Measurements from ENCODE around the gene TXNDC8.
"Not testable (repeated sequence)": the region's sequence is repeated elsewhere in the genome, so short reads cannot be mapped to it uniquely, and the experiment has no call there.

The TXNDC8 gene

DNA sequence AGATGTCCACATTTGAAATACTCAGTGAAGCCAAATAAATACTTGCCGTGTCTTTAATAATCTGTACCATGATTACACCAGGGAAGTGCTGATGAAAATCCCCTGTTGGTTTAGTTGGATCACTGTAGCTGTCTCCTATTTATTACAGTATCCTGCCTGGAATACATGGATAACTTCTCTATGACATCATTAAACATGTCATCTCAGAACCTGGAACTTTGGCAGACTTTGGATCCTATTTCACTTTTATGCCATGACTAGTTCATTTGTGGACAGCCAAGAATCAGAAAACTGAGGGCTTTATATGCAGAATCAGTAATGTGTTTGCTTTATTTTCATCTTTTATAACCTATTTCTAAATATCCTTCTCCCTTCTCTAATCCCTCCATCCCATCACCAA, at the start of gene TXNDC8:
TSS of gene TXNDC8 (minus strand) at position 137 of the 400 bp plus-strand sequence.
- DNase-seq (ENCODE audit: low read depth): no peak

DNA sequence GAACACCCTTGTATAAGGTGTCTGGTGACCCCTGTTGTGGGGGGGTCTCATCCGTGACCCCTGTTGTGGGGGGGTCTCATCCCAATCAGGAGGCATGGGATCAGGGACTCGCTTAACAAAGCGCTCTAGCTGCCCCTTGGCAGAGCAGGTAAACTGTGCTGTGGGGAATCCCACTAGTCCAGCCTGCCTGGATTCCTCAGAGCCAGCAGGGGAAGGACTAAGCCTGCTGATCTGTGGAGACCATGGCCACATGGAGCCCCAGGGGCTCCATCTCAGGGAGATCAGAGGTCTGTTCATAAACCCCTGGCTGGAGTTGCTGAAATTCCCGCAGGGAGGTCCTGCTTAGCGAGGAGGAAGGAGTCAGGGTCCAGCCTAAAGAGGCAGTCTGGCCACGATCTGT, 45.8 kb upstream of the TXNDC8 start:
- DNase-seq (ENCODE audit: low read depth): no peak

DNA sequence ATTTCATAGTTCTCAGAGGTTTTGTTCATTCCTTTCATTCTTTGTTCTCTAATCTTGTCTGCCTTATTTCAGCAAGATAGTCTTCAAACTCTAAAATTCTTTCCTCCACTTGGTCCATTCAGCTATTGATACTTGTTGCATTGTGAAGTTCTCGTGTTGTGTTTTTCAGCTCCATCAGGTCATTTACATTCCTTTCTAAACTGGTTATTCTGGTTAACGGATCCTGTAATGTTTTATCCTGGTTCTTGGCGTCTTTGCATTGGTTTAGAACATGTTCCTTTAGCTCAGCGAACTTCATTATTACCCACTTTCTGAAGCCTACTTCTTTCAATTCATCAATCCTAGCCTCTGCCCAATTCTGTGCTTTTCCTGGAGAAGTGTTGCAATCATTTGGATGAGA, 45.1 kb upstream of the TXNDC8 start:
- no peak for DNase-seq (ENCODE audit: low read depth)

DNA sequence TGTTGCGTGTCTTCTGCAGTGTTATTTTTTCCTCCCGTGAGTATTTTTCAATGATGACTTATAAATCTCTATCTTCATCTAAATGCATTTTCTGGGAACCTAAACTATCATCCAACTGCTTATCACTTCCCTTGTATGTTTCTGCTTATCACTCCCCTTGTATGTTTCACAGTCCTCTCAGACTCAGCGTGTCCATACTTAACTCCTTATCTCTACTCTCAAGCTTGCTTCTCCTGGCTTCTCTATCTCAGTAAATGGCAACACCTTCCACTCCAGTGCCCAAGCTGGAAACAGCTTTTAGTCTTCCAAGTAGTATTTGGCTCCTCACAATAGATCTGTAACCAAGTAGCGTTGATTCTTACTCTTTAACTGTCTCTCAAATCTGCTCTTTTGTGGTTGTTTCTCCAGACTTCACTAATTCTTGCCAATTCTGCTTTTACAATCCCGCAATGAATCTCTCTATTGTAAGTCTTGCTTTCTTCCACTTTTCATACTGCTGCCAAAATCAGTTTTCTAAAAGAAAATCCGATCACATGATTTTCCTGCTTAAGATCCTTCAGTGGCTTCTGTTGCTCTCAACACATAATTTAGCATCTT, 33.8 kb upstream of the TXNDC8 start:
- DNase-seq (ENCODE audit: low read depth): no peak

DNA sequence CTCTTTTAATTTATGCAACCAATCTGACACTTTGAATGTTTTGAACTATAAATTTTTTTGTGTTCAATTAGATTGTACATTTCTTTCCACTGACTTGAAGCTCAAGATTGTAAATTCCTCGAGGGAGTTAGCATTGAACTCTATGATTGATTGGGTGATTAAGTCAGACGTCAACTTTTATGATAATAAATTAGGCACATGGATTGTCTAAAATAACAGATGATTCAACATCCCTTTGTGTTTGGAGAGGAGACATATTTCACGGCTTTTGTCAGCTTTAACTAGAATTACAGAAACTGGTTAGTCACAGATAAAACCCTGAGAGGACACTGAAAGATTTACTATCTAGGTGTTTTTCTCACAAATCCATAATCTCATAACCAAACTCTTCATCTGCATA, 32.7 kb upstream of the TXNDC8 start:
- DNase-seq (ENCODE audit: low read depth): no peak

DNA sequence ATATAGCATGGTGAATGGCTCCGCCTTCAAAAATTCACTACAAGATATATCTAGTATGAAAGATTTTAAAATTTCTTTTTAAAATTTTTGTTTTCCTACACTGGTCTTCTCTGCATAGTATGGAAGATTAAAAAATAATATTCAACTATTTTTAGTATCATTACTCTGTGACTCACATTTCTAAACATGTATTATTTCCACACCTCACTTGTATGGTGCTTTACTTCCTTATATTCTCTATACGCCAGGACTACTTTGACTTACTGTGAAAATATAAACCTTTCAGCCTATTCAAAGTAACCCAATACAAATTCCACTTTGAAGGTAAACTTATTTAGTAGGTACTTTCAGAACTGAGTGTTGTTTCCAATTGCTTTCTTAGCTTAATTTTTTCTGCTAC, 26.8 kb upstream of the TXNDC8 start:
- DNase-seq (ENCODE audit: low read depth): no peak

DNA sequence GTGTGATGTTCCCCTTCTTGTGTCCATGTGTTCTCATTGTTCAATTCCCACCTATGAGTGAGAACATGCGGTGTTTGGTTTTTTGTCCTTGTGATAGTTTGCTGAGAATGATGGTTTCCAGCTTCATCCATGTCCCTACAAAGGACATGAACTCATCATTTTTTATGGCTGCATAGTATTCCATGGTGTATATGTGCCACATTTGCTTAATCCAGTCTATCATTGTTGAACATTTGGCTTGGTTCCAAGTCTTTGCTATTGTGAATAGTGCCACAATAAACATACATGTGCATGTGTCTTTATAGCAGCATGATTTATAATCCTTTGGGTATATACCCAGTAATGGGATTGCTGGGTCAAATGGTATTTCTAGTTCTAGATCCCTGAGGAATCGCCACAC, 21.3 kb upstream of the TXNDC8 start:
- DNase-seq (ENCODE audit: low read depth): not testable (repeated sequence)

DNA sequence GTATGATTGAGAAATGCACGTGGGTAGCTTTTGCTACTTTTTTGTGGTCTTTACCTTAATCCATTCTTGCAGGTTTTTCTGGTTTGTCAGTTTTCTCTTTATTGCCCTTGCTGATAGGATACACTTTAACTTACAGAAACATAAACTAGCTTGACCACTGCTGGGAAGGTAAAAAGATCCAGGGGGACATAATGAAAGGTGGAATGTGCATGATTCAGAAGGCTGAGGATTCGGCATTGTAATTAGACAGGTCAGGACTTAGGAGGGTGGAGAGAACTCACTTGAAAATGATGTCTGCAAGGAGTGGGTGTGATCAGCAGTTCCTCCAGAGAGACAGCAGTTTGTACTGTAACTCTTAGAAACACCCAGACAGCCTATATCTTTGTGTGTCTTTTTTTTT, 19.8 kb upstream of the TXNDC8 start:
- DNase-seq (ENCODE audit: low read depth): no peak

DNA sequence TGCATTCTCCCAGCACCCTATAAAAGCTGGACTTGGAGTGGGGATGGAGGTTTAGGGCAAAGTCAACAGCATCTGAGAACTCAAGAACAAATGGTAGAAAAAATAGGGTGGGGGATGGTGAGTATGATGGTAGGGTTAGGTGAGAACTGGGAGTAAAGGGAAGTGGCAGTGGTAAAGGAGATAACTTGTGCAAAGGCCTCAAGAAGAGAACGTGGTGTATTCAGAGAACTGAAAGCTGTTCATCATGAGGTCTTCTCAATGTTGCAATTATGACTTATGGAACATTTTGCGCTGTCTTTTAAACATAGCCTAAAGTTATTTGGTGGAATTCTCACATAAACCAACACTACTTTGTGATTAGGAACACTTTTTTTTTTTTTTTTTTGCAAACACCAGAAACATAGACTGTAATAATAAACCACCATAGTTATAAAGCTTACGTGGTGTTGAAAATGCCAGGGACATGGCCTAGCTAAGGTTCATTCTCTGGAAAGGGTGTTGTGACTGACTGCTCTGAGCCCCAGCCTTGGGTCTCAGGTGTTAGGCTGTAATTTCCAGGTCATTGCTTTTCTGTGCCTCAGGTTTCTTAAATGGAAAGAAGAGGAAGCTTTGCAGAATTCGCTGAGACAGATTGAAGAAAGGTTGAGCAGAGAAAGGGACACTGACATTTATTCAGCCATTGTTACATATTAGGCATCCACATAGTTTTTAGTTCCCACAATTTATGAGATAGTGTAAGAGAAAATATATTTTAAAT, 19.2 kb upstream of the TXNDC8 start:
- no peak for DNase-seq (ENCODE audit: low read depth)

DNA sequence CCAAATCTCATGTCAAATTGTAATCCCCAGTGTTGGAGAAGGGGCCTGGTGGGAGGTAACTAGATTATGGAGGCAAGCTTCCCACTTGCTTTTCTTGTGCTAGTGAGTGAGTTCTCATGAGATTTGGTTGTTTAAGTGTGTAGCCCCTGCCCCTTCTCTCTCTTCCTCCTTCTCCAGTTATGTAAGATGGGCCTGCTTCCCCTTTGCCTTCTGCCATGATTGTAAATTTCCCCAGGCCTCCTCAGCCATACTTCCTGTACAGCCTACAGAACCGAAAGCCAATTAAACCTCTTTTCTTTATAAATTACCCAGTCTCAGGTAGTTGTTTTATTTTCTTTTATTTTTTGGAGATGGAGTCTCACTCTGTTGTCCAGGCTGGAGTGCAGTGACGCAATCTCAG, 18.2 kb upstream of the TXNDC8 start:
- no peak for DNase-seq (ENCODE audit: low read depth)

DNA sequence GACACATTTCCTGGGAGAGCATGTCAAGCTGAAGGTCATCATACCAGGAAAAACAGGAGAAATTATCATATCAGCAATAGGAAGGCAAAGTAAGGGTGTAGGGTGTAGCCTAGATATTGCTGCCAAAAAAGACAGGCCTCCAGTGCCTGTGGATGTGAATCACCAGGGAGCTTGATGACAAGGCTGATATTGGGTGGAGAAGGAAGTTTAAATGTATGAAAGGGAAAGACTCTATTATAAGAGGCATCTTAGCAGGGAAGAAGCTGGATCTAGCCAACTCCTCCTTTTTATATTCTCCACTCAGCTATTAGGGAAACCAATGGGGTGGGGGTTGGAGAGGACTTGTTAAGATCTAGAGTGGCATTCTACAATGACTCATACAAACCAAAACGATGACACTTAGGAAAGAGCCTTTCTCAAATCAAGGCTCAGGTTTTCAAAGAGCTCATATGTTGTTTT, 13.4 kb upstream of the TXNDC8 start:
- no peak for DNase-seq (ENCODE audit: low read depth)

DNA sequence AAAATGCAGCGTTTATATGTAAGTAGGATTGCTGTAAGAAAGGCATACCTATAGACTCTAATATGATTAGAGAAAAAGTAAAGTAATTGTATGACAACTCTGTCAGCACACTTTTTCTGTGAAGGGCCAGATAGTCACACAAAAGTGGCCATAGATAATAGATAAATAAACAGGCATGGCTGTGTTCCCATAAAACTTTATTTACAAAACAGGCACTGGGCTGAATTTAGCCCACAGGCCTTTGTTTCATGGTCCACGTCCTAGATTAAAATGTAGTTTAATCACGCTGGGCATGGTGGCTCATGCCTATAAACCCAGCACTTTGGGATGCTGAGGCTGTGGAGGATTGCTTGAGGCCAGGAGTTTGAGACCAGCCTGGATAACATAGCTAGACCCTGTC, 8.7 kb upstream of the TXNDC8 start:
- no peak for DNase-seq (ENCODE audit: low read depth)

DNA sequence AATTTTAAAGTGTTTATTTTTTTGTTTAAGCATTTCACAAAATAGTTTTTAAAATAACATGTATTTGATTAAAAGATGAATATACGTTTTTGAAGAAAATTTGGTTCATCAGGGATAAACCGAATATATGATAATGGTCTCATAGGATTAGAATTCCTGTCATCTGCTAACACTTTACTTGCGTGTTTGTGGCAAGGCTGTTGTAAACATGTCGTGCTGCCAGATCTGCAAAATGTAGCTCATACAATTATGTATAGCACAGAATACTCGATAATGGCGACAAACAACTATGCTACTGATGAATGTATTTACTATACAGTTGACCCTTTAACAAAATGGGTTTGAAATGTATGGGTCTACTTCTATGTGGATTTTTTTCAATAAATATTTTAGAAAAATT, 7.2 kb upstream of the TXNDC8 start:
- no peak for DNase-seq (ENCODE audit: low read depth)

DNA sequence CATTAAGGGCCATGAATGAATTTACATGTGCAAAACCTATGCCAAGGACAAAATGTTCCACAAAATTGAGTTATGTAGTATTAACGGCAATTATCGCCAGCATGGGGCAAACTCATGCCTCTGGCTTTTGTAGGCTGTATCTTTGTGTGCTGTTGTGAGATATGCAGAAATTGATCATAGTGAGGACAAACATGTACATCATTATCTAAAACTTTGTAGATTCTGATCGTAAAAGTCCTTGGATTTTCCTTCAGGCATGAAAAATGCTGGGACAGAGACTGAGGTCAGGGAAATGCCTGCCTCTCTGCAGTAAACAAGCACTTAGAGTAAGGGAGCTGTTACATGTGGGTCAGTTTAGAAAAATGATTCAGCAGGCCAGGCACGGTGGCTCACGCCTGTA, 5.9 kb upstream of the TXNDC8 start:
- no peak for DNase-seq (ENCODE audit: low read depth)

DNA sequence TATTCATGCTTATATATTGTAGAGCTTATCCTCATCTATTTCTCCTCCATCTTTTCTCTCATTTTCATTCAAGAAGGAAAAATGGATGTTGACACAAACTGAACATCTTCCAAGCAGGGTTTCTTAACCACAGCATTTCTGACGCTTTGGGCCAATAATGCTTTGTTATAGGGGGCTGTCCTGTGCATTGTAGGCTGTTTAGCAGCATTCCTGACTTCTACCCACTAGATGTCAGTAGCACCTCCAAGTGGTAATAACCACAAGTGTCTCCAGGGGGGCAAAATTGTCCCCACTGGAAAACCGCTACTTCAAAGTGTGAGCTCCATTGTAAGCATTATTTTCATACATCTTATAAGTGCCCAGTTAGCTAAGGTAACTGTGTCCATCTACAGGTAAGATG, 2.6 kb upstream of the TXNDC8 start:
- DNase-seq (ENCODE audit: low read depth): no peak

DNA sequence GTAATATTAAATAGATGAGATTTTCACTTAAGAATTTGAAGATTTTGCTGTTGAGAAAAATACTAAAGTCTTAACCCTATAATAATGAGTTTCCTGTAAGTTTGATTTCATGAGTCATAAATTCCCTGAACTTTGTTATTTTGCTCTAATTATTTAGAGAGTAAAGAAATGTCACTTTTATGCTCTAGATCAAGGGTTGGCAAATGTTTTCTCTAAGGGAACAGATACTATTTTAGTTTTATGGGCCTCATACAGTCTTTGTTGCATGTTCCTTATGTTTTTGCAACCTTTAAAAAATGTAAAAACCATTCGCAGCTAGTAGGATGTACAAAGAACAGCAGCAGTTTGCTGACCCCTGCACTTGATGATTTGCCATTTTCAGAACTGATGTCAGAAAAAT, 480 bp upstream of the TXNDC8 start:
- no peak for DNase-seq (ENCODE audit: low read depth)

DNA sequence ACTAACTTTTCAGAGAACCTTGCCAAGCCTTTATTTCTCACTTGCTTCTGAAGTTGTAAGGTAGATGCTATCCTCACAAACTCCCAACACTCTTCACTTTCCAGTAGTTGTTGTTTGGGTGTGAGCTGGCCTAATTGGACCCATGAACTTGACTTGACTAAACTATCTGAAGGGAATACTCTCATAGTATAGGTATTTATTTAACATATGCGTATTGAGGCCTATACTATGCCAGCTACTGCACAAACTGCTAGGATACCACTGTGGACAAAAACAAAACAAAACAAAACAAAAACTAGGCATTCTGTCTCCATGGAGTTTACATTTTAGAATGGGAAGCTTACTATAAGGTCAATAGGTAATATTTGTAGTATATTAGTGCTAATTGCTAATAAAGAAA, 1.3 kb downstream of the TXNDC8 start:
- DNase-seq (ENCODE audit: low read depth): no peak

DNA sequence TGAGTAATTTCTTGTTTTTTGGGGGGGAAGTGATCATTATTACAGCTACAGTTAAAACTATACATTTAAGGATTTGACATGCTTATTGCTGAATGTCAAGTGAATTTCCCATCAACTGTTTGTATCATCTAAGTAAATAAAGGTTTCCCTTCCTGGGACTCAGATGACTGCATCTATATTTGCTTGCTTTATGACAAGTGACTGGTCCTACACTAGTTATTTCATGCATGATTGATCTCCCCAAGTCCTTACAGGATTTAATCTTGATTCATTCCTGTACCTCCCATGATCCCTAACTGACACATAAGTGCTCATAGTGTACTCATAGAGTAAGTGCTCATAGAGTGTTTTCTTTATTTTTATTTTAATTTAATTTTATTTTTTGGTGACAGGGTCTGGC, 2.8 kb downstream of the TXNDC8 start:
- no peak for DNase-seq (ENCODE audit: low read depth)

DNA sequence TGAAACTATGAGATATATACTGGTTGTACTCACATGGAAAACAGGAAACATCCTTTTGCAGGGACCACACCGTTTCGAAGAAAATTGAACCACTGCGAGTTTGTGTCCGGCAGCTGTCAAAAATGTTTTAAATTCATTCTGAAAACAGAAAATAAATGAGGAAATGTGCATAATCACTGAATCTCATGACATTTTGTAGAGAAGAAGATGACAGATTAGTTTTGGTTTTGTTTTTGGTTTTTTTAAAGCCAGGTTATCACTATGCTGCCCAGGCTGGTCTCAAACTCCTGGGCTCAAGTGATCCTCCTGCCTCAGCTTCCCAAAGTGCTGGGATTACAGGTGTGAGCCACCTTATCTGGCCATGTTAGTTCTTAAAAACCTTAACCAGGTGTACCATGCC, 3.5 kb downstream of the TXNDC8 start:
- DNase-seq (ENCODE audit: low read depth): no peak

DNA sequence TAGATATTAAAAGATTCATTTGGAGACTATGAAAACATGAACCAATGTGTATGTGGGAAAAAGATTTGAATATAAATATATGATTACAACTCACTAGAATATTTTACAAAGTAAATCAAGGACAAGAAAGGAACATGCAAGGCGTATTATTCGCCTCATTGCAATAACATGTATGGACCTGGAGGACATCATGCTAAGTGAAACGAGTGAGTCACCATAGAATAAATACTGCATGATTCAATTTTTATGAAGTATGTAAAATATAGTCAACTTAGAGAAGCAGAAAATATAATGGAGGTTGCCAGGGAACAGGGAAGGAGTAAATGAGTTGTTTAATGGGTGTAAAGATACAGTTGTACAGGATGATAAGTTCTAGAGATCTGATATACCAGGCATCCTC, 4.9 kb downstream of the TXNDC8 start:
- DNase-seq (ENCODE audit: low read depth): no peak

DNA sequence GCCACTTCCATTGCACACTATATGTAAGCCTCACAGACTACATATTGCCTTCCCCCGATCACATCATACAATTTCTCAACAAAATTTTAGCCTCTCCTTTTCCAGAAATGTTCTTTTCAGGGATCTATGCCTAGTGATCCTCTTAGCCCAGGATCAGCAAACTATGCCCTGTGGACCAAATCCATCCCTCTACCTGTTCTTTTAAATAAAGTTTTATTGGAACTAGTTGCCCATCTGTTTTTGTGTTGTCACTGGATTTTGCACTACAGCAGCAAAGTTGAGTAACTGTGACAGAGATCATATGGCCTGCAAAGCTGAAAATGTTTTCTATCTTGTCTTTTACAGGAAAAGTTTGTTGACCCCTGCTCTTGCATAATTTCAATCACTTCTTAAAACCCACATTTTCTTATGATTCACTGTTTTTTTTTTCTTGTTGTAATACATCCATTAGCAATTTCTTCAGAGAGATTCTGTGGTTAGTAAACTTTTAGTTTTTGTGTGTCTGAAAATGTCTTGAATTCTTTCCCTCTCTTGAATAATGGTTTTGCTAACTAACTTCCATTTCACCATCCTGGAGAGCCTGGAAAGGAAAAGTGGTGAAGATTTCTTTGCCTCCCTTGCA, 7.1 kb downstream of the TXNDC8 start:
- no peak for DNase-seq (ENCODE audit: low read depth)

DNA sequence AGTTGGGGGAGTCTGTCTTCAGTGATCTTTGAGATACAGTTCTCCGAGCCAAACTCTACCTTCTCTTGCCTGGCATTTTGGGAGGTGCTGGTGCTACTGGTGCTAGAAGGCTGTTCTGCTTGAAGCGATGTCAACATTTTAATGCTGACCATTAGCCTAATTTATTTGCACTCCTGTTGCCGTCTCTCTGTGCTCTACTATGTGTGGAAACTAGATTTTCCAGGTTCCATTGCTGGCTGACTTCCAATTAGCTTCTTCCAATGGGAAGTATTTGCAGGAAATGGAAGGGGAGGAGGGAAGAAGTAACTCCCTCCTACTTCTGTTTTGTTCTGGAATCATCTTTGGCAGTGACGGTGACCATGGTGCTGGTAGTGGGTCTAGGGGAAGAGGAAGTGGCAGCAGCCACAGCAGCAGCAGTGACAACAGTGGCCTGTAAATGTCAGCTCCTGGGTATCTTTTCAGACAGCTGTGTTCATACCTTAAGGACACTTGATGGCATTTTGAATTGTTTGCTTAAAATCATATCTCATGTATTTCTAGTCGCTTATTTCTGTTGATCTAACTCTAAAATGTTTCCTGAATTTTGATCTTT, 7.9 kb downstream of the TXNDC8 start:
- DNase-seq (ENCODE audit: low read depth): no peak

DNA sequence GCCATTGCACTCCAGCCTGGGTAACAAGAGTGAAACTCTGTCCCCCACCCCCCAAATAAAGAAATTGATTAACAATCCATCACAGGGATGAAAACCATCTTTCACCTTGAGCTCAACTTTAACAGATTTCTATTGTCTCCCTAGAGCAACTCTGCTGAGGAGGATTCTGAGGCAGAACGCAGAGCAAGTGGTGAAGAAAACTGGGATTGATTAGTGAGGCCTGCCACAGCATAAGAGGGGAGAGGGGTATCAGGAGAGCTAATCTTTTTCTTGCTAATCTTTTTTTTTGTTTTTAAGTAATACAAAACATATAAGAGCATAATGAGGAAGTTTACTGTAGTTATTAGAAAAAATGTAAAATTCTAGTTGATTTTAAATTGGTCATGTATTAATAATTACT, 8.9 kb downstream of the TXNDC8 start:
- DNase-seq (ENCODE audit: low read depth): no peak

Data from stimulated activated CD4-positive, alpha-beta T cell treated with anti-CD3 and anti-CD28 coated beads, Interleukin-2, amount 100 ng/mL, for 4 hours (primary cell).